ENCODE results near the gene ZGLP1.

ZGLP1 gene

DNA sequence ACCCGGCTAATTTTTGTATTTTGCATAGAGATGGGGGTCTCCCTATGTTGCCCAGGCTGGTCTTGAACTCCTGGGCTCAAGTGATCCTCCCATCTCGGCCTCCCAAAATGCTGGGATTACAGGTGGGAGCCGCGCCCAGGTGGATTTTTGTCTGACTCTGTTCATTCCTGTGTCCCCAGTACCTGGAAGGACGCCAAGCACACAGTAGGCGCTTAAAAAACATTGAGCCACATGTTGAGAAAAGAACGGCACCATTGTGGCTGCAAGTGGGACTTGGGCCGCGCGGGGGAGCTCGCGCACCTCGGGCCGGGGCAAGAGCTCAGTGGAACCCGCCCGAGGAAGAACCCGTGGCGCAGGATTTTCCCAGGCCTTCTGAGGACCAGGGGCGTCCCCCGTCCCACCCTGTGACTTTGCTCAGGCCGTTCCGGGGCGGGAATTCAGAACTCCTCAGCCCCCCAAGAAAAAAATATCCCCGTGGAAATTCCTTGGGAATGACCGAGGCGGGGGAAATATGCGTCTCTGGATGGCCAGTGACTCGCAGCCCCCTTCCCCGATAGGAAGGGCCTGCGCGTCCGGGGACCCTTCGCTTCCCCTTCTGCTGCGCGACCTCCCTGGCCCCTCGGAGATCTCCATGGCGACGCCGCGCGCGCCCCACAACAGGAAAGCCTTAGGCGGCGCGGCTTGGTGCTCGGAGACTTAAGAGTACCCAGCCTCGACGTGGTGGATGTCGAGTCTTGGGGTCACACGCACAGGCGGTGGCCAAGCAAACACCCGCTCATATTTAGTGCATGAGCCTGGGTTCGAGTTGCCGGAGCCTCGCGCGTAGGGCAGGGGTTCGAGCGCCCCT is 40.1 kb downstream of the ZGLP1 start:
- TF ChIP-seq, protein P1, sequence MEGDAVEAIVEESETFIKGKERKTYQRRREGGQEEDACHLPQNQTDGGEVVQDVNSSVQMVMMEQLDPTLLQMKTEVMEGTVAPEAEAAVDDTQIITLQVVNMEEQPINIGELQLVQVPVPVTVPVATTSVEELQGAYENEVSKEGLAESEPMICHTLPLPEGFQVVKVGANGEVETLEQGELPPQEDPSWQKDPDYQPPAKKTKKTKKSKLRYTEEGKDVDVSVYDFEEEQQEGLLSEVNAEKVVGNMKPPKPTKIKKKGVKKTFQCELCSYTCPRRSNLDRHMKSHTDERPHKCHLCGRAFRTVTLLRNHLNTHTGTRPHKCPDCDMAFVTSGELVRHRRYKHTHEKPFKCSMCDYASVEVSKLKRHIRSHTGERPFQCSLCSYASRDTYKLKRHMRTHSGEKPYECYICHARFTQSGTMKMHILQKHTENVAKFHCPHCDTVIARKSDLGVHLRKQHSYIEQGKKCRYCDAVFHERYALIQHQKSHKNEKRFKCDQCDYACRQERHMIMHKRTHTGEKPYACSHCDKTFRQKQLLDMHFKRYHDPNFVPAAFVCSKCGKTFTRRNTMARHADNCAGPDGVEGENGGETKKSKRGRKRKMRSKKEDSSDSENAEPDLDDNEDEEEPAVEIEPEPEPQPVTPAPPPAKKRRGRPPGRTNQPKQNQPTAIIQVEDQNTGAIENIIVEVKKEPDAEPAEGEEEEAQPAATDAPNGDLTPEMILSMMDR (IDR thresholded peaks at IDR 0.05; ENCODE audit: borderline replicate concordance, control extremely low read depth, extremely low read depth, insufficient read depth, missing control alignments), result peak; percentile 95
- in situ Hi-C loops (cut with MboI; ENCODE audit: low sequenced_read_pairs, unreplicated experiment), result loop anchor here (5.0 kb wide), 1 partner anchor 118 kb away; no protein-coding TSS in a partner anchor
- DNase-seq (ENCODE audit: low spot score), result peak; percentile 86

- no peak for DNase-seq (ENCODE audit: low spot score)
- in situ Hi-C loops (cut with MboI; ENCODE audit: low sequenced_read_pairs, unreplicated experiment), result loop anchor here (5.0 kb wide), 1 partner anchor 119 kb away; no protein-coding TSS in a partner anchor
These were observed 41.5 kb downstream of the ZGLP1 start for GRCh38 chr19:10268071-10268470.

DNA sequence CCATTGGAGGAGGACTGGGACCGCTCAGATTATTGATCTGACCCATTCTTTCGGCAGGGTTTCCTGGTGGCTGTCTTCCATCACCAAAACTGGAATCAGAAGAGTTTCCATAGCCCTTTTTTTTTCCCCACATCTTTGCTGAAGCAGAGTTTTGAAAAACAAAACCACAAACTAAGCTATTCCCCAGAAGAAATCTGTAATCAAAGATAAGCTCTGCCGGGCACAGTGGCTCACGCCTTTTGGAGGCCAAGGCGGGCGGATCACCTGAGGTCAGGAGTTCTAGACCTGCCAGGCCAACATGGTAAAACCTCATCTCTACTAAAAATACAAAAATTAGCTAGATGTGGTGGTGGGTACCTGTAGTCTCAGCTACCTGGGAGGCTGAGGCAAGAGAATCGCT is 42.9 kb downstream of the ZGLP1 start:
- TF ChIP-seq, protein P1 (IDR thresholded peaks at IDR 0.05; ENCODE audit: borderline replicate concordance, control extremely low read depth, extremely low read depth, insufficient read depth, missing control alignments), result no peak
- in situ Hi-C loops (cut with MboI; ENCODE audit: low sequenced_read_pairs, unreplicated experiment), result loop anchor here (5.0 kb wide), 1 partner anchor 121 kb away; no protein-coding TSS in a partner anchor
- no peak for DNase-seq (ENCODE audit: low spot score)

More at GRCh38 chr19:10268071-10268470, 41.5 kb downstream of the ZGLP1 start:
- TF ChIP-seq, protein P1 (IDR thresholded peaks at IDR 0.05; ENCODE audit: borderline replicate concordance, control extremely low read depth, extremely low read depth, insufficient read depth, missing control alignments), result no peak

GRCh38 chr19:10262771-10263170 is 46.8 kb downstream of the ZGLP1 start:
- in situ Hi-C loops (cut with MboI; ENCODE audit: low sequenced_read_pairs, unreplicated experiment), result no loop called here
- TF ChIP-seq, protein P1 (IDR thresholded peaks at IDR 0.05; ENCODE audit: borderline replicate concordance, control extremely low read depth, extremely low read depth, insufficient read depth, missing control alignments), result no peak
- no peak for DNase-seq (ENCODE audit: low spot score)

DNA sequence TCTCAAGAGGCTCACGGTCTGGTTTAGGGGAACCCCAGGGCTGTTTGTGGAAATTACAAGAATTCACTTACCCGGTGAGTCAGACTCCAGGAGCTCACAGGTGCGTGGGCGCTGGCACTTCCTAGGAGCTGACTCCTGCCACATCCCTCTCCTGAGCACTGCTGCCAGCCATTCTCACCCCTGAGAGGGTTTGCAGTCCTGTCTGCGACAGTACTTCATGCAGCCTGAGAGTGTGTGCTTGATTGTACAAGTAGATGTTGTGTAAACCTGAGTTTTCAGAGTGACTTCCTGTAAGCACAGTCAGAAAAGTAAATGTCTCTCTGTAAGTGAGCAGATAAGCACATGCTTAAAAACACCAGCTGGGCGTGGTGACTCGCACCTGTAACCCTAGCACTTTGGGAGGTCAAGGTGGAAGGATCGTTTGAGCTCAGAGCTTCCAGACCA is 49.5 kb downstream of the ZGLP1 start:
- in situ Hi-C loops (cut with MboI; ENCODE audit: low sequenced_read_pairs, unreplicated experiment), result no loop called here
- no peak for DNase-seq (ENCODE audit: low spot score)
- TF ChIP-seq, protein P1 (IDR thresholded peaks at IDR 0.05; ENCODE audit: borderline replicate concordance, control extremely low read depth, extremely low read depth, insufficient read depth, missing control alignments), result no peak

DNA sequence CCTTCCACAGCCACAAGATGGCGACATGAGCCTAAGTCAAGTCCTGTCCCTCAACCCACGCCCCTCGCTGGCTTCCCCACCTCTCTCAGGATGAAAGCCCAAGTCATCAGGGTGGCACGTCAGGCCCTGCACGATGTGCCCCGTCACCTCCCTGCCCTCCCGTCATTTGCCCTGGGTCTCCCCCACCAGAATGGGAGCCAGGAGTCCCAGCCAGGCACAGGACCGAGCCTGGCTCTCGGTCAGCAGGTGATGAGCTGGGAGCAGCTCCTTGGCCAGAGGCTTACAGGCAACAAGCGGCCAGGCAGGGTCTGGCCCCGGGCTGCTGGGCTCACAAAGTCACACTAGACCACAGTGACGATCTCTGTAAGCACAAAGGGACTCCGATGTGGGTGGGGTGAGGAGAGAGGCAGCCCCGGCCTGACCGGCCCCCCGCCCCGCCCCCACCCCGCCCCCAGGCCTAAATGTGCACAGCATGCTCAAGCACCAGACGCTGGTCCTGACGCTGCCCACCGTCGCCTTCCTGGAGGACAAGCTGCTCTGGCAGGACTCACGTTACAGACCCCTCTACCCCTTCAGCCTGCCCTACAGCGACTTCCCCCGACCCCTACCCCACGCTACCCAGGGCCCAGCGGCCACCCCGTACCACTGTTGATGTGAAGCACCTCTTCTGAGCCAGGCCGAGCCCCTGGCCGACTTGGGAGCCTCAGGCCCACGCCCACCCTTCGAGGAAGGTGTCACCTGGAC is 50.3 kb downstream of the ZGLP1 start:
- peak; percentile 84 for DNase-seq (ENCODE audit: low spot score)
- TF ChIP-seq, protein P1 (IDR thresholded peaks at IDR 0.05; ENCODE audit: borderline replicate concordance, control extremely low read depth, extremely low read depth, insufficient read depth, missing control alignments), result peak; percentile 73
- in situ Hi-C loops (cut with MboI; ENCODE audit: low sequenced_read_pairs, unreplicated experiment), result no loop called here
